COLO668 (cell line): Measurements from ENCODE around the gene IRF2BP1.
A peak's percentile ranks its signal among the peaks of the same experiment; 100 is the strongest.
"Not testable (repeated sequence)": the region's sequence is repeated elsewhere in the genome, so short reads cannot be mapped to it uniquely, and the experiment has no call there.

ENCODE experiments used
- DNase-seq: peaks from one replicate; lab custom pipeline; 2025; ENCODE audit not compliant: unreplicated experiment; lab: John Stamatoyannopoulos, UW

Gene IRF2BP1

GRCh38 chr19:45902651-45903625 is 17.0 kb upstream of the IRF2BP1 start:
- DNase-seq = peak; percentile 98

- DNase-seq = peak; percentile 26
Observed at GRCh38 chr19:45901912-45902650, 16.1 kb upstream of the IRF2BP1 start, which contains the start of gene MYPOP. MYPOP (minus strand) TSS chr19:45902613; CDS start chr19:45901773, 840 bp downstream.

GRCh38 chr19:45901432-45901911 is 15.5 kb upstream of the IRF2BP1 start:
- DNase-seq = peak; percentile 42

GRCh38 chr19:45900738-45901431 is 14.9 kb upstream of the IRF2BP1 start:
- DNase-seq = no peak

- DNase-seq = no peak
Observed at GRCh38 chr19:45899919-45900589, 14.1 kb upstream of the IRF2BP1 start.

GRCh38 chr19:45899253-45899652 is 13.3 kb upstream of the IRF2BP1 start:
- DNase-seq = no peak

GRCh38 chr19:45897261-45897812 is 11.4 kb upstream of the IRF2BP1 start:
- no peak for DNase-seq

- not testable (repeated sequence) for DNase-seq
Observed at GRCh38 chr19:45895983-45896599, 10.2 kb upstream of the IRF2BP1 start.

- DNase-seq = no peak
Observed at GRCh38 chr19:45895519-45895972, 9.6 kb upstream of the IRF2BP1 start.

GRCh38 chr19:45890877-45891276 is 4.9 kb upstream of the IRF2BP1 start:
- DNase-seq = no peak

- DNase-seq = no peak
Observed at GRCh38 chr19:45889210-45889885, 3.4 kb upstream of the IRF2BP1 start.

- no peak for DNase-seq
Observed at GRCh38 chr19:45887200-45887710, 1.3 kb upstream of the IRF2BP1 start.

- DNase-seq = peak; percentile 90
Observed at GRCh38 chr19:45886427-45887199, 672 bp upstream of the IRF2BP1 start.

GRCh38 chr19:45884682-45885555 is 1.0 kb downstream of the IRF2BP1 start:
- DNase-seq = peak; percentile 67

- DNase-seq = peak; percentile 46
Observed at GRCh38 chr19:45883881-45884681, 1.9 kb downstream of the IRF2BP1 start.

- DNase-seq = no peak
Observed at GRCh38 chr19:45883586-45883880, 2.4 kb downstream of the IRF2BP1 start.
